Cardiac muscle cell (in vitro differentiated cells and primary cell): Measurements from ENCODE around the gene SMIM45.

Source experiments
- DNase-seq, 2 donors: peaks; one replicate each; pipeline versions ENCODE4 v3.0.0 to v3.0.0-alpha.2; 2010 to 2017; ENCODE audit warnings: low read depth in 1 of 2, low spot score in 1 of 2
- H3K27ac ChIP-seq: fragments of 200-600 bp; sonication (generic); 2 replicates; pipeline ENCODE4 v1.5.1; 2016
- H3K27me3 ChIP-seq: fragments of 200-600 bp; sonication (generic); 2 replicates; pipeline ENCODE4 v1.6.0; 2016; ENCODE audit warnings: control low read depth
- H3K36me3 ChIP-seq: fragments of 200-600 bp; sonication (generic); 2 replicates; pipeline ENCODE4 v1.5.1; 2016; ENCODE audit warnings: control low read depth
- H3K4me1 ChIP-seq: fragments of 200-600 bp; sonication (generic); 2 replicates; pipeline ENCODE4 v1.8.1; 2017; ENCODE audit warnings: low read depth, mild to moderate bottlenecking, mixed run types
- H3K4me3 ChIP-seq: fragments of 200-600 bp; sonication (generic); 2 replicates; pipeline ENCODE4 v1.5.1; 2016; ENCODE audit warnings: mild to moderate bottlenecking
- H3K9me3 ChIP-seq: fragments of 200-600 bp; sonication (generic); 2 replicates; pipeline ENCODE4 v1.5.1; 2017; ENCODE audit warnings: low read depth, mild to moderate bottlenecking, control low read depth
- TF ChIP-seq, protein P1 (sequence below): IDR thresholded peaks from 2 replicates; pipeline ENCODE4 v1.5.1; 2012; ENCODE audit warnings: low read depth, mild to moderate bottlenecking, low read length

The SMIM45 gene

DNA sequence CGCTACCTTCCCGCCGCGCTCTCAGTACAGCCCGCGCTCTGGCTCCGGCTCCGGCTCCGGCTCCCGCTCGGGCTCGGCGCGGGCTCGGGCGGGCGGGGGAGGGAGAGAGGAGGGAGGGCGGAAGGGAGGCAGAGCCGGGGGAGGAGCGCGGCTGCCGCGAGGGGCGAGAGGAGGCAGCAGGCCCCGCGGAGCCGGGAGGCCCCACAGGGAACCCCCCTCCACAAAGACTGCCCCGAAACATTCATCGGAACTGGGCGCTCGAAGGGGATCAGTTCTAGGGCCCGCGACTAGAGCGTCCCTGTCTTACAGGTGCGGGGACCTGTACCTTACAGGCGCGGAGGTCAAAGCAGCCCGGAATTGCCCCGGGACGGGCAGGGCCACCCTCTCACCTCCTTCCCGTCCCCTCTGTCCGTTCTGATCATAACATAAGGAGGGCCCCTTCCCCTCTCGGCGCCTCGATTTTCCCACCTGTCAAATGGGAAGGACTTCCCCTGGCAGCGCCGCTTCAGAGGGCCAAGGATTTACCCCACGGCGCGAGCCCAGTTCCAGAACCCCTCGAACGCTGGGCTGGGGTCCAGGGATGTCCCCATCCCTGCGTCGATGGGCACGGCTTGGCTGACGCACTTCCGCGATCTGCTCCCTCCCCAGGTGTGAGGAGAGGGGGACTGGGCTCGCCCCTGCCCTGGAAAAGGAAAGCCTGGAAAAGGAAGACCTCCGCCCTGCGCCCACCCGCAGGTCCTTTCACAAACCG lies 36.7 kb upstream of the SMIM45 start, which contains the start of gene SHISA8:
TSS of gene SHISA8 (minus strand) at position 40 of the 751 bp plus-strand sequence. CDS start 407 bp downstream, outside the sequence.
- DNase-seq, result peak; percentile 64 to 66
- peaks cover 100% of the 10 kb centered on the region for H3K27me3 ChIP-seq
- TF ChIP-seq, protein P1, sequence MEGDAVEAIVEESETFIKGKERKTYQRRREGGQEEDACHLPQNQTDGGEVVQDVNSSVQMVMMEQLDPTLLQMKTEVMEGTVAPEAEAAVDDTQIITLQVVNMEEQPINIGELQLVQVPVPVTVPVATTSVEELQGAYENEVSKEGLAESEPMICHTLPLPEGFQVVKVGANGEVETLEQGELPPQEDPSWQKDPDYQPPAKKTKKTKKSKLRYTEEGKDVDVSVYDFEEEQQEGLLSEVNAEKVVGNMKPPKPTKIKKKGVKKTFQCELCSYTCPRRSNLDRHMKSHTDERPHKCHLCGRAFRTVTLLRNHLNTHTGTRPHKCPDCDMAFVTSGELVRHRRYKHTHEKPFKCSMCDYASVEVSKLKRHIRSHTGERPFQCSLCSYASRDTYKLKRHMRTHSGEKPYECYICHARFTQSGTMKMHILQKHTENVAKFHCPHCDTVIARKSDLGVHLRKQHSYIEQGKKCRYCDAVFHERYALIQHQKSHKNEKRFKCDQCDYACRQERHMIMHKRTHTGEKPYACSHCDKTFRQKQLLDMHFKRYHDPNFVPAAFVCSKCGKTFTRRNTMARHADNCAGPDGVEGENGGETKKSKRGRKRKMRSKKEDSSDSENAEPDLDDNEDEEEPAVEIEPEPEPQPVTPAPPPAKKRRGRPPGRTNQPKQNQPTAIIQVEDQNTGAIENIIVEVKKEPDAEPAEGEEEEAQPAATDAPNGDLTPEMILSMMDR, result no peak
- no peak within 1 kb of the TSS for H3K27ac ChIP-seq
- peak within 1 kb of the TSS; percentile 30 for H3K4me3 ChIP-seq
- H3K36me3 ChIP-seq, result no peaks in the 10 kb centered on the region
- peaks cover 9% of the 10 kb centered on the region for H3K4me1 ChIP-seq
- H3K9me3 ChIP-seq, result no peaks in the 10 kb centered on the region

DNA sequence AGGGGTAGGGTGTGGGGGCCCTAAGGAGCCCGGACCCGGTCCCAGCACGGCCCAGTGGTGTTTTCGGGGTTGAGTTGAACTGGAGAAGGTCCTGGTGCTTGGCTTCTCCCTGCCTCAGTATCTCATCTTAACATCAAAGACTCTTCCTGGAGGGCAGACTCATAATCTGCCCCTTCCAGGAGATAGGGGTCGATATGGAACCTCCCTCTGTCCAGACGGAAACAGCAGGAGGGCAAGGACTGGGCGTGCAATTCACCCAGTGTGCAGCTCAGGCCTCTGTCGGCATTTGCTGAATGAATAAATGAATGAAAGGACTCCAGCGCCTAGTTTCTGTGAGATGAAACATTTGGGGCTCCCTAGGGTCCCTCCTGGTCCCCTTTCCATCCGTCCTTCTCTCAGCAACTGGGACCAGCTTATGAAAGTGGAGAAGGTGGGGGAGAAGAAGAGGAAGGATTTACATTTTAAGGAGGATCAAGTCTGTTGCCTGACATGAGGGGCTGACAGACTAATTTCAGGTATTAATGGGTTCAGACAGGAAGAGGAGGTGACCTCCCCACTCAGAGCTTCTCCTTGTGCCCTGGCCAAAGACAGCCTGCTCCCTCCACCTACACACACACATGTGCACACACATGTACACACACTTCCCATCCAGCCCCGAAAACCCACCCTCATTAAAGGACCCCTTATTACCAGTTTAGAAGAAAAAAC lies 36.0 kb upstream of the SMIM45 start:
- DNase-seq, result no peak
- TF ChIP-seq, protein P1, result no peak
- Histone ChIP-seq H3K27me3 (peaks cover 97% of the 10 kb centered on the region), H3K27ac (no peak overlapping the region), H3K9me3 (no peaks in the 10 kb centered on the region), H3K4me1 (peaks cover 5% of the 10 kb centered on the region), H3K36me3 (no peaks in the 10 kb centered on the region), H3K4me3 (no peak overlapping the region)

DNA sequence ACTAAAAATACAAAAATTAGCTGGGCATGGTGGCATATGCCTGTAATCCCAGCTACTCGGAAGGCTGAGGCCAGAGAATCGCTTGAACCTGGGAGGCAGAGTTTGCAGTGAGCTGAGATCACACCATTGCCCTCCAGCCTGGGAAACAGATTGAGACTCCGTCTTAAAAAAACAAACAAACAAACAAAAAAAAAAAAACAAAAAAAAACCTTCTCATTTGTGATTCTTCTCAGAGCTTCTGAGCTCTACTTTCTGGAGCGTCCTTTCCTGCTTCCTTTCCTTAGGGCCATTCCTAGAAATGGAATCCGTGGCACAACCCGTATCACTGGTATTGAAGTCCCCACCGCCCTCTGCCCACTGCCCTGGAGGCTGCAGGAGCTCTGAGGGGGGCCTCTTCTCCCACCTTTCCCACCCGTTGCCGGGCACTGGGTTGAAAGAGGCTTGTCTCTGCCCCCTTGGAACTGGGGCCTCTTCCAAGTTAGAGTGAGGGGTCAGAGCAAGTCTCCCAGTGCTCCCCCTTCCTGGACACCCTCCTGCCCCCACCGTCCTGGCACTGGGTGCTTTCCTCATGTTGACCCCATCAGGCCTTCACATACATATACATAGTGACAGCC lies 35.1 kb upstream of the SMIM45 start:
- H3K27ac ChIP-seq, result no peak overlapping the region
- TF ChIP-seq, protein P1, result no peak
- no peak for DNase-seq
- H3K4me3 ChIP-seq, result no peak overlapping the region
- H3K36me3 ChIP-seq, result no peaks in the 10 kb centered on the region
- H3K4me1 ChIP-seq, result peaks cover 5% of the 10 kb centered on the region
- peaks cover 90% of the 10 kb centered on the region for H3K27me3 ChIP-seq
- H3K9me3 ChIP-seq, result no peaks in the 10 kb centered on the region

DNA sequence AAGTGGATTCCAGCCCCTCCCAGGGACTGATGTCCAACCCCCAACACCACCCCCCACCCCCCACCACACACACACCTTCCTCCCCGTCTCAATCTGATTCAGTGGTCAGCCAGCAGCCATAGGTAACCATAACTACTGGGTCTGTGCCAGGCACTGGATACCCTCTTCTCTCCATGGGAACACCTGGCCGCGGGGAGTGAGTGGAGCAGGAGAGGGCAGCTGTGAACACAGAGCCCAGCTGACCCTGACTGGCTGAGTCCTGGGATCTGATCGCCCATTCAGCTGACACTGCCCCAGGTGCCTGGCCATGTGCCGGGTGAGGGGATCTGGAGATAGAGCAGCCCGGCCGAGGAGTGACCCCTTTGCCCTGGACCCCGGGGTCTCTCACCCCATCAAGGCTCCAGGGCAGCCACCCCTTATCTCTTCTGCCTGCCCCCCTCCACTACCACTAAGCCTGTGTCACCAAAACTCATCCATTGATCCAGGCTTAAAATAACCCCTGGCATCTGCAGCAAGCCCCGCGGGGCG lies 34.5 kb upstream of the SMIM45 start:
- TF ChIP-seq, protein P1, result no peak

DNA sequence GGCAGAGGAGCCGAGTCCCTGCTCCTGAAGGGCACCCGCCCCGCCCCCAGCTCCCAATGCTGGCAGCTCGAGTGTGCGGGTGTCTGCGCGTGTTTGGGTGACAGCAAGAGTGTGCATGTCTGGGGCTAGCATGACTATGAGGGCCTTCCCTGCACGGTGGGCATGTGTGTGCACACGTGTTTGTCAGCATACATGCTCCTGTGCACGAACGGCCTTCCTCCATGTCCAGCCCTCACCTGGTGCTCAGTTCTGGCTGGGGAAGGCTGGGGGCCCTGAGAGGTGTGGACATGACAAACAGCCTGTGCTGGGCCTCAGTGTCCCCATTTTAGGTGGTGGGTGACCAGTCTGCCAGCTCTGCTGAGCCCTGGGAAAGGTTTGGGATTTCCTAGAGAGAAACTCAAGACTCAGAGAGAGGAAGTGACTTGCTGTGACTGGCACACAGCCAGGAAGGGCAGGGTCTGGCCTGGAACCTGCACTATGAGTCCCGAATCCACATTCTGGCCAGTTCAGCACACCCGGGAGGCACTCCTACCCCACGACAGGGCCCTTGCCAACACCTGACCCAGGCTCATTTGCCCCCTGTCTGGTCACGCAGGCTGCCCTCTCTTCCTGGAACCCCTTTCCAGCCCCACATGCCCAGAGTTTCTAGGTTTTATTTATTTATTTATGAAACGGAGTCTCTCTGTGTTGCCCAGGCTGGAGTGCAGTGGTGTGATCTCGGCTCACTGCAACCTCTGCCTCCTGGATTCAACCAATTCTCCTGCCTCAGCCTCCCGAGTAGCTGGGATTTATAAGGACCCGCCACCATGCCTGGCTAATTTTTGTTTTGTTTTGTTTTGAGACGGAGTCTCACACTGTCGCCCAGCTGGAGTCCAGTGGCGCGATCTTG lies 33.8 kb upstream of the SMIM45 start:
- Histone ChIP-seq H3K27ac (no peak overlapping the region), H3K27me3 (peaks cover 79% of the 10 kb centered on the region), H3K36me3 (no peaks in the 10 kb centered on the region), H3K4me1 (peaks cover 5% of the 10 kb centered on the region), H3K9me3 (no peaks in the 10 kb centered on the region), H3K4me3 (no peak overlapping the region)
- TF ChIP-seq, protein P1, result no peak
- peak in 1 of 2 donors; percentile 65 for DNase-seq

More for the DNA sequence above, 34.5 kb upstream of the SMIM45 start:
- Histone ChIP-seq H3K27me3 (peaks cover 84% of the 10 kb centered on the region), H3K4me1 (peaks cover 5% of the 10 kb centered on the region), H3K27ac (no peak overlapping the region), H3K4me3 (no peak overlapping the region), H3K36me3 (no peaks in the 10 kb centered on the region), H3K9me3 (no peaks in the 10 kb centered on the region)
- no peak for DNase-seq
